ENCODE data around the gene CLNK. TPM values are rescaled to one million over a fixed set of nuclear protein-coding genes. Genes with fewer than 3 reads are reported as not detected.

CLNK gene
- total RNA-seq, 4 donors from 2014 or later, result under 0.01 to 0.48 TPM; not detected in 2

DNA sequence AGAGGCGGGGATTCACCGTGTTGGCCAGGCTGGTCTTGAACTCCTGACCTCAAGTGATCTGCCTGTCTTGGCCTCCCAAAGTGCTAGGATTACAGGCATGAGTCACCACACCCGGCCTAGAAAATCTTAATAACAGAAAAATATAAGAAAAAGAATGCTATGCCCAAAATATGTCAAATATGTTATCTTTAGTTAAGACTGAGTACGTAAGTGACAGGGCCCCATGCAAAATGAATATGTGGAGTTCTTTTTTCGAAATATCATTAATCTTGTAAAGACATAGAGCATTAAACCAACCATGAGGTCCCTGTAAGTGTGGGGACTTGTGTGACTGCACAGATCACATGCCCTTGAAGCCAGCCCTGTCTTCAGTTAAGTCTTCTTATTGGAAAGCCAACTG is 218.4 kb downstream of the CLNK start:
- H3K36me3 ChIP-seq, result no peaks in the 10 kb centered on the region
- no peak overlapping the region for H3K27ac ChIP-seq
- H3K27me3 ChIP-seq, result peaks cover 33% of the 10 kb centered on the region
- no peaks in the 10 kb centered on the region for H3K9me3 ChIP-seq
- TF ChIP-seq POLR2AphosphoS5 (IDR thresholded peaks at IDR 0.05) (no peak), POLR2A (IDR thresholded peaks at IDR 0.05) (no peak), CTCF (IDR thresholded peaks at IDR 0.05) (no peak), EP300 (IDR thresholded peaks at IDR 0.05; ENCODE audit: low read depth) (no peak)
- intact Hi-C loops (cut with DNase I; ENCODE audit: low total_unique reads), result loop anchor here (5.0 kb wide), 1 partner anchor 91 kb away; no protein-coding TSS in a partner anchor
- in situ Hi-C loops (cut with MboI; ENCODE audit: low pct_ligation_motif_present in 1 of 4, low pct_unique_long_range_greater_than_20kb in 1 of 4, low sequenced_read_pairs in 3 of 4), result no loop called here
- H3K4me3 ChIP-seq, result no peak overlapping the region
- peaks cover 0 to 7% (median 3%) of the 10 kb centered on the region in 4 donors for H3K4me1 ChIP-seq
- no peak for DNase-seq
- 88 to 92% methylated on average over 2 to 5 of the region's 5 CpGs for WGBS, 2 donors (ENCODE audit: low coverage in 1 of 2)

GRCh38 chr4:10462876-10463275 is 221.7 kb downstream of the CLNK start:
- in situ Hi-C loops (cut with MboI; ENCODE audit: low pct_ligation_motif_present in 1 of 4, low pct_unique_long_range_greater_than_20kb in 1 of 4, low sequenced_read_pairs in 3 of 4), result no loop called here
- TF ChIP-seq CTCF (IDR thresholded peaks at IDR 0.05) (no peak), POLR2AphosphoS5 (IDR thresholded peaks at IDR 0.05) (no peak), EP300 (IDR thresholded peaks at IDR 0.05; ENCODE audit: low read depth) (no peak), POLR2A (IDR thresholded peaks at IDR 0.05) (no peak)
- Histone ChIP-seq H3K4me1 (peaks cover 0 to 12% (median 4%) of the 10 kb centered on the region in 4 donors), H3K27me3 (peaks cover 52% of the 10 kb centered on the region), H3K36me3 (no peaks in the 10 kb centered on the region), H3K9me3 (no peaks in the 10 kb centered on the region), H3K27ac (no peak overlapping the region), H3K4me3 (no peak overlapping the region)
- intact Hi-C loops (cut with DNase I; ENCODE audit: low total_unique reads), result no loop called here
- WGBS, 2 donors (ENCODE audit: low coverage in 1 of 2), result 81 to 90% methylated on average over 4 of the region's 4 CpGs
- DNase-seq, result no peak

DNA sequence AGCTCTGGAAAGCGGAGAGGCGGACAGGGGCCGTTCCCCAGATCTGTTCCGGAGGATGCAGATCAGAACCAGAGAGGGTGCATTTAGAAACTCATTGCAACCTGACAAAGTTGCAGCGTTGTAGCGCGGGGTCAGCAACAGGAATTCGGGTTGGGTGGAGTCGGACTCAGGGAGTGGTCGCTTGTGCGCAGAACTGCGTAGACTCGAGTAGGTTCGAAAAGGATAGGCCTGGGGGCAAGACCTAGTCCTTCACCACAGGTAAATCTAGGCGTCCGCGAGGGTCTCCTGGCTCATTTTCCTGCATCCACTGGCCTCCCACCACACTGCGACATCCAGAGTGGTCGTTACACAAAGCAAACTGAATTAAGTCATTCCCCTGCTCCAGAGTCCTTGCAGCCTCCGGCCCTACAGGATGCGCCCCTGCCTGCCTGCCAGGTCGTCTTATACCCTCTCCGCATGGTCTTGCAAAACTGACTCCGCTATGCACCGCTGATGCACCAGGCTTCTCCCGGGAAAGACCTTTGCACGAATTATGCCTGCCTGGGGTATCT is 222.6 kb downstream of the CLNK start:
- Histone ChIP-seq H3K27ac (no peak overlapping the region), H3K4me1 (peaks cover 2 to 18% (median 9%) of the 10 kb centered on the region in 4 donors), H3K9me3 (no peaks in the 10 kb centered on the region), H3K4me3 (peak overlapping the region in 1 of 4 donors; percentile 39), H3K27me3 (peaks cover 55% of the 10 kb centered on the region), H3K36me3 (no peaks in the 10 kb centered on the region)
- DNase-seq, result no peak
- TF ChIP-seq EP300 (IDR thresholded peaks at IDR 0.05; ENCODE audit: low read depth) (no peak), POLR2A (IDR thresholded peaks at IDR 0.05) (no peak), CTCF (IDR thresholded peaks at IDR 0.05) (no peak)
- WGBS, 2 donors (ENCODE audit: low coverage in 1 of 2), result 69 to 100% methylated on average over 1 to 27 of the region's 27 CpGs
- in situ Hi-C loops (cut with MboI; ENCODE audit: low pct_ligation_motif_present in 1 of 4, low pct_unique_long_range_greater_than_20kb in 1 of 4, low sequenced_read_pairs in 3 of 4), result no loop called here
- intact Hi-C loops (cut with DNase I; ENCODE audit: low total_unique reads), result no loop called here

DNA sequence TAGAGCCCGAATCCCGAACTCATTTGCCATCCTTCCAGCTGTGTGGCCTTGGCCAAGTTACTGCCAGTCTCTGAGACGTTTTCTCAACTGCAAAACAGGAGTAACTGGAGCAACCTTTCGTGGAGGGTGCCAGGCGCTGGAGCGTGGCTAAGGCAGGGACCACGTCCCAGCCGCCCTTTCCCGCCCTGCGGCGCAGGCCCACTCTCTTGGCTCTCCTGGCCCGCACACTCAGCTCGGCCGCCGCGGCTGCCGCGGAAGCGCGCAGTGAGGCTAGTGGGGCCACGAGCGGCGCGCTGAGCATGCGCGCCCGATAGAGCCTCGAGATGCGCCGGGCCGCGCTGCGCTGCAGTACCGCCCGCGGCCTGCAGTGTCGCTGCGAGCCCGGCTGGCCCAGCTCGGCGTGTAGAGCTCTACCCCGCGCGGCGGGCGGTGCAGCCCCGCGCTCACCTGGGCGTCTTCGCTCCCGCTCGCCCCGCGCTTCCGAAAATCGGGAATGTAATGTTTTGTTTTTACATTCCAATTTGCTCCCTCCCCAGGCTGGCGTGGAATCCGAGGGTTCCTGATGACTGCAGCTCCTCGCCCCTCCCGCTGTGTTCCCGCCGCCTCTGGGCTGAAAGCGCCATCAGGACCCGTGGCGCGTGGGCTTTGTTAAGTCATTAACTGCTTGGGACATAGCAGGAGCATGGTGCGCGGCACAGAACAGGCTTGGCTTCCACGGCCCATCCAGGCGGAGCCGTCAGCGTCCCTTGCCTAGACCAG is 223.3 kb downstream of the CLNK start:
- peak; percentile 57 for DNase-seq

More for the DNA sequence above, 223.3 kb downstream of the CLNK start:
- 13% methylated on average over 68 of the region's 72 CpGs; no CpG with 5 or more reads in 1 of the 2 donors for WGBS, 2 donors (ENCODE audit: low coverage in 1 of 2)
- Histone ChIP-seq H3K36me3 (no peaks in the 10 kb centered on the region), H3K27ac (no peak overlapping the region), H3K4me3 (peak overlapping the region in 1 of 4 donors; percentile 39), H3K27me3 (peaks cover 55% of the 10 kb centered on the region), H3K4me1 (peaks cover 2 to 22% (median 9%) of the 10 kb centered on the region in 4 donors), H3K9me3 (no peaks in the 10 kb centered on the region)
- in situ Hi-C loops (cut with MboI; ENCODE audit: low pct_ligation_motif_present in 1 of 4, low pct_unique_long_range_greater_than_20kb in 1 of 4, low sequenced_read_pairs in 3 of 4) (no loop called here), intact Hi-C loops (cut with DNase I; ENCODE audit: low total_unique reads) (no loop called here)
- TF ChIP-seq POLR2A (IDR thresholded peaks at IDR 0.05) (no peak), EP300 (IDR thresholded peaks at IDR 0.05; ENCODE audit: low read depth) (no peak), CTCF (IDR thresholded peaks at IDR 0.05) (peak; percentile 45 to 98 (median 87)), POLR2AphosphoS5 (IDR thresholded peaks at IDR 0.05) (no peak)

Measured in transverse colon (tissue), 4 donors.